ENCODE measurements around the gene EGFL6. TPM values are rescaled to one million over a fixed set of nuclear protein-coding genes. Genes with fewer than 3 reads are reported as not detected.

The EGFL6 gene
- total RNA-seq (2022; extraction: Qiagen RNA extraction; ENCODE audit: low read depth): not detected in 5 replicates

GRCh38 chrX:13569479-13570260 lies at the start of gene EGFL6:
Gene EGFL6, plus strand, starts transcription at chrX:13569601. Its CDS starts 261 bp downstream, at chrX:13569862.

GRCh38 chrX:13652850-13653693 lies 83.7 kb downstream of the EGFL6 start, which contains the start of gene TCEANC:
Gene TCEANC, plus strand, starts transcription at chrX:13653141. Its CDS starts 9,368 bp downstream, at chrX:13662509.

Other genes starting within 250 kb of the EGFL6 start
- not detected in 5 replicates for gene ATXN3L, start 249.5 kb upstream of the EGFL6 start, total RNA-seq (2022; extraction: Qiagen RNA extraction; ENCODE audit: low read depth)
- 0.40 to 1.1 TPM (median 0.82 TPM) in 5 replicates for gene TCEANC, start 83.5 kb downstream of the EGFL6 start, total RNA-seq (2022; extraction: Qiagen RNA extraction; ENCODE audit: low read depth)
- gene RAB9A, start 119.5 kb downstream of the EGFL6 start, total RNA-seq (2022; extraction: Qiagen RNA extraction; ENCODE audit: low read depth): 27.5 to 33.6 TPM (median 31.1 TPM) in 5 replicates
- gene TRAPPC2, start 165.0 kb downstream of the EGFL6 start, total RNA-seq (2022; extraction: Qiagen RNA extraction; ENCODE audit: low read depth): 6.6 to 10.1 TPM (median 8.1 TPM) in 5 replicates
- gene OFD1, start 165.1 kb downstream of the EGFL6 start, total RNA-seq (2022; extraction: Qiagen RNA extraction; ENCODE audit: low read depth): 9.9 to 17.2 TPM (median 11.7 TPM) in 5 replicates
- gene GPM6B, start 247.5 kb downstream of the EGFL6 start, total RNA-seq (2022; extraction: Qiagen RNA extraction; ENCODE audit: low read depth): 0.04 to 0.11 TPM in 2 of 5 replicates, not detected in the others

Measured in A549 treated with ZK216348 at 1 μM for 4 hours (cell line).